ENCODE measurements around the gene ACYP1. TPM values are rescaled to one million over a fixed set of nuclear protein-coding genes. Genes with fewer than 3 reads are reported as not detected.

ACYP1 gene
- total RNA-seq, result 7.3 and 9.8 TPM in 2 replicates

GRCh38 chr14:75063491-75064204 lies at the start of gene ACYP1:
Gene ACYP1 (minus strand): TSS chr14:75064024. CDS start chr14:75063553, 471 bp downstream.

GRCh38 chr14:75069121-75069810 lies 5.4 kb upstream of the ACYP1 start, which contains the start of gene ZC2HC1C:
Gene ZC2HC1C (plus strand): TSS chr14:75069641. CDS start chr14:75070574, 933 bp downstream.

GRCh38 chr14:75050852-75051555 lies 12.8 kb downstream of the ACYP1 start, which contains the start of gene MLH3:
Gene MLH3 (minus strand): TSS chr14:75051467. CDS start chr14:75049655, 1,812 bp downstream.

Other genes with a start within 250 kb of the ACYP1 start
- gene PROX2, start 187.9 kb downstream of the ACYP1 start, total RNA-seq, result not detected in 2 replicates
- 55.4 and 62.0 TPM in 2 replicates for gene DLST, start 182.1 kb downstream of the ACYP1 start, total RNA-seq
- 0.99 and 1.6 TPM in 2 replicates for gene RPS6KL1, start 140.8 kb downstream of the ACYP1 start, total RNA-seq
- gene PGF, start 108.4 kb downstream of the ACYP1 start, total RNA-seq, result 15.2 and 33.0 TPM in 2 replicates
- 51.4 and 74.4 TPM in 2 replicates for gene EIF2B2, start 61.1 kb downstream of the ACYP1 start, total RNA-seq
- 23.7 and 29.3 TPM in 2 replicates for gene MLH3, start 12.6 kb downstream of the ACYP1 start, total RNA-seq
- 0.99 and 1.1 TPM in 2 replicates for gene ZC2HC1C, start 5.6 kb upstream of the ACYP1 start, total RNA-seq
- gene NEK9, start 63.0 kb upstream of the ACYP1 start, total RNA-seq, result 46.9 and 61.7 TPM in 2 replicates
- gene TMED10, start 112.6 kb upstream of the ACYP1 start, total RNA-seq, result 227 and 255 TPM in 2 replicates
- 4.5 and 14.4 TPM in 2 replicates for gene FOS, start 214.8 kb upstream of the ACYP1 start, total RNA-seq